ENCODE results near the gene HUWE1.

- no peak for TF ChIP-seq POLR2A (IDR thresholded peaks at IDR 0.05; ENCODE audit: low read depth, low read length)
- TF ChIP-seq POLR2AphosphoS5 (IDR thresholded peaks at IDR 0.05; ENCODE audit: low read depth, low read length) = no peak
- no peak for TF ChIP-seq TAF1 (IDR thresholded peaks at IDR 0.05; ENCODE audit: borderline replicate concordance, low read depth, low read length)
Measured at GRCh38 chrX:53544936-53545335, 141.6 kb downstream of the HUWE1 start.

Data from GM12892 (cell line).